ENCODE data around the gene UBE2Q1.

GRCh38 chr1:154586641-154587040 lies 28.2 kb upstream of the UBE2Q1 start:
- no peak for TF ChIP-seq CTCF (IDR thresholded peaks at IDR 0.05)
- TF ChIP-seq POLR2A (IDR thresholded peaks at IDR 0.05) = no peak

All from testis (tissue), 2 donors.